ENCODE results near the gene PSMG1. TPM values are rescaled to one million over a fixed set of nuclear protein-coding genes. Genes with fewer than 3 reads are reported as not detected.

Gene PSMG1
- total RNA-seq, 1 experiment from 2014 or later: 78.8 TPM

DNA sequence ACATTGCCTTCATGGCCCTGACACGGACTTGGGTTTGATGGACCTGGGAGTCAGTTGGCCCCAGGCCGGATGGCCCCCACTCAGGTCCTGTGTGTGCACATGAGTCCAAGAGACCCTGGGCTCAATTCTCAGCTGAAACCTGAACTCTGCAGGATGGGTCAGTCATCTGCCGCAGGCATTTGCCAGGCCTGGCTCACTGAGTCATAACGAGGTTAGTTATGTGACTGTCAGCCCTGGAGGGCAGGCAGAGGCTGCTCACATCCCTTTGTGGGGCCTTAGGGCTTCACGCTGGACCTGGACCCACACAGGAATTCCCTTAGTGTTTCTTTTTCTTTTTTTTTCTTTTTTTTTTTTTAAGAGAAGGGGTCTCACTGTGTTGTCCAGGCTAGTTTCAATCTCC lies 46.5 kb downstream of the PSMG1 start:
- no peaks in the 10 kb centered on the region for H3K27me3 ChIP-seq (ENCODE audit: insufficient read depth, low read length)
- no peak overlapping the region for H2BK5ac ChIP-seq (ENCODE audit: insufficient read length, low read length)
- no peak for DNase-seq
- no peak overlapping the region for H3K23ac ChIP-seq (ENCODE audit: insufficient read length, low read depth, low read length)
- no peak overlapping the region for H2BK12ac ChIP-seq (ENCODE audit: insufficient read length, low read depth, low read length)
- H2BK120ac ChIP-seq (ENCODE audit: low read depth, low read length, poor library complexity, severe bottlenecking): no peak overlapping the region
- H3K4me3 Mint-ChIP-seq: no peak overlapping the region
- no peak overlapping the region for H3T11ph ChIP-seq (ENCODE audit: low read length)
- WGBS (ENCODE audit: extremely low coverage, insufficient read length, low lambda C conversion rate): no CpG with 5 or more reads among the region's 5 CpGs
- no peaks in the 10 kb centered on the region for H3K36me3 Mint-ChIP-seq (ENCODE audit: insufficient read depth in 1 of 3, low read depth in 3 of 3)
- no peak for TF ChIP-seq CTCF (conservative IDR thresholded peaks at IDR 0.05)
- no peak overlapping the region for H2AK5ac ChIP-seq (ENCODE audit: insufficient read length, low read length)
- no peak overlapping the region for H2BK15ac ChIP-seq (ENCODE audit: low read depth, low read length)
- H4K20me1 ChIP-seq (ENCODE audit: control insufficient read depth, insufficient read depth, insufficient read length): no peaks in the 10 kb centered on the region
- H3K79me2 ChIP-seq (ENCODE audit: insufficient read depth, low read length): no peaks in the 10 kb centered on the region
- no peak overlapping the region for H4K8ac ChIP-seq (replicated peaks; ENCODE audit: insufficient read length, low read depth, low read length)
- H3K79me1 ChIP-seq (ENCODE audit: insufficient read depth, low read depth, low read length, poor library complexity, severe bottlenecking): no peaks in the 10 kb centered on the region
- H4K91ac ChIP-seq (ENCODE audit: insufficient read length, low read depth, low read length): no peak overlapping the region
- no peaks in the 10 kb centered on the region; the same call in 1 of the 2 replicates for H3K27me3 Mint-ChIP-seq (ENCODE audit: low read depth)
- H3K23me2 ChIP-seq (ENCODE audit: insufficient read length, low read depth, low read length, poor library complexity, severe bottlenecking): no peaks in the 10 kb centered on the region
- H2BK20ac ChIP-seq (ENCODE audit: low read depth, low read length, poor library complexity, severe bottlenecking): no peak overlapping the region
- H2AFZ ChIP-seq (ENCODE audit: low read length): no peak overlapping the region
- no peak overlapping the region for H3K4me2 ChIP-seq (ENCODE audit: insufficient read depth, insufficient read length, low read length)
- no peak overlapping the region for H3K9ac ChIP-seq (ENCODE audit: extremely low read depth, insufficient read length, low read length)
- H3K27ac Mint-ChIP-seq: no peak overlapping the region
- no peak overlapping the region for H3K18ac ChIP-seq (ENCODE audit: insufficient read length, low read depth, low read length)
- no peak overlapping the region for H3K14ac ChIP-seq (ENCODE audit: insufficient read depth, low read length)
- no peaks in the 10 kb centered on the region for H3K9me3 ChIP-seq (ENCODE audit: control insufficient read depth, low read depth, low read length)
- no peaks in the 10 kb centered on the region; the same call in 1 of the 2 replicates for H3K4me1 ChIP-seq (ENCODE audit: insufficient read depth, low read length)
- peaks cover 11 to 12% of the 10 kb centered on the region in 2 experiments for H3K4me1 Mint-ChIP-seq
- H3K56ac ChIP-seq (ENCODE audit: insufficient read length, low read depth, low read length): no peak overlapping the region
- no peaks in the 10 kb centered on the region for H3K9me3 Mint-ChIP-seq
- H4K5ac ChIP-seq (ENCODE audit: insufficient read length, low read depth, low read length): no peak overlapping the region
- H3K4ac ChIP-seq (ENCODE audit: low read depth, low read length): no peak overlapping the region
- H3K27ac ChIP-seq (ENCODE audit: insufficient read length, low read depth, low read length): no peak overlapping the region

Measured in H9 (cell line).